SJCRH30 (cell line): ENCODE results near the gene MAB21L1. TPM values are rescaled to one million over a fixed set of nuclear protein-coding genes. Genes with fewer than 3 reads are reported as not detected.

ENCODE experiments used
- DNase-seq, 2 experiments: peaks; one replicate each; pipeline ENCODE4 v3.0.0-alpha.2; 2015 to 2020
- H3K27ac ChIP-seq: fragments of 250-450 bp; sonication (Bioruptor Pico); 2 replicates; pipeline ENCODE4 v1.5.1; 2020; ENCODE audit warnings: mild to moderate bottlenecking, moderate library complexity
- H3K27me3 ChIP-seq: fragments of 250-450 bp; sonication (Bioruptor Pico); 2 replicates; pipeline ENCODE4 v1.5.1; 2020; ENCODE audit warnings: mild to moderate bottlenecking, moderate library complexity
- H3K36me3 ChIP-seq: fragments of 250-450 bp; sonication (Bioruptor Pico); 2 replicates; pipeline ENCODE4 v1.5.1; 2020; ENCODE audit warnings: mild to moderate bottlenecking, moderate library complexity
- H3K4me1 ChIP-seq: fragments of 250-450 bp; sonication (Bioruptor Pico); 2 replicates; pipeline ENCODE4 v1.5.1; 2020; ENCODE audit warnings: mild to moderate bottlenecking, moderate library complexity
- H3K4me3 ChIP-seq: fragments of 250-450 bp; sonication (Bioruptor Pico); 2 replicates; pipeline ENCODE4 v1.5.1; 2020; ENCODE audit warnings: mild to moderate bottlenecking, moderate library complexity
- H3K9me3 ChIP-seq: fragments of 250-450 bp; sonication (Bioruptor Pico); replicated peaks from 2 replicates; pipeline ENCODE4 v1.5.1; 2020; ENCODE audit warnings: mild to moderate bottlenecking, moderate library complexity
- total RNA-seq: library from RNA; depleted of rRNA; stranded (reverse); fragments of >200 nt; shearing (Covaris generic); gene quantifications from 2 replicates; pipeline ENCODE4 v1.2.3, GENCODE V29; 2014; rRNA removed

MAB21L1 gene
- total RNA-seq, result 13.4 and 14.0 TPM in 2 replicates

DNA sequence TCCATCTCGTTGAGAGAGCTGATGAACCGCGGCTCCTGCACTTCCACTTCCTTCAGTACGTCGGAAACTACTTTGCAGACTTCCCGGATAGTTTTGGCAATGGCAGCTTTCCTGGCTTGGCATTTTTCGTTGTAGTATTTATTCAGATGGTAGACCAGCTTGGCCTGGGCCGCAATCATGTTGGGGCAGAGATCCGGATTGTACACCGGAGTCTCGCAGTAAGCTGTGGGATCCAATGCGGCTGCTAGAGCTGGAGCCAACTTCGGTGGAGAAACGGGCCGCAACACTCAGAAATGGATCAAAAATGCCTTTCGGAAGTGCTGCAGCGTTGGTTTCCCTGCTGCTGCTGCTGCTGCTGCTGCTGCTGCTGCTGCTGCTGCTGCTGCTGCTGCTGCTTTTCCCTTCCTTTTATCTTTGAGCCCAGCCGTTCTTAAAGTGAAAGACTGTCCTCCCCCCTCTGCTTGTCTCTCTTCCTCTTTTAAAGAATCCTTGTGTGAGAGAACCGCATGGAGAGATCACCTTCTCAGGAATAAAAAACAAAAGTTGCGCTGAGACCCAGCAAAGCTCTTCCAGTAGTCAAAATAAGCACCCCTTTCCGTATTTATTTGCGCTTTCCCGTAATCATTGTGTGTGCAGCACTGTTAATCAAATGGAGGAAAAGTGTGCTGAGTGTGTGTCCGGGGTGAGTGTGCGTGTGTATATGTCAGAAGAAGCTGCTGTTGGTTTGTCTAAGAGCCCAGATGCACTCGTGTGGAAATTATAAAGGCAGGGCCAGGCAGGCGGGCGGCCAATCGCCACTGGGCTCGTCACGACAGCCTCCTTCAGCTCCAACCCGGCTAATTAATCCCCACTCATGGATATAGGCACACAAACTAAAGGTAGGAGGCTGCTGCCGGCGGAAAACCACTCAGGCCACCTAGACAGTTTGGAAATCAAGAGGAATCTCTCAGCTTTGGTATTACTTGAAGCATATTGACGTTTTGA lies at the start of gene MAB21L1:
Gene MAB21L1 (minus strand): TSS at position 730 of the 984 bp plus-strand sequence. CDS start 551 bp downstream, at position 179.
- H3K4me3 ChIP-seq, result peak within 1 kb of the TSS; percentile 78
- H3K9me3 ChIP-seq, result no peaks in the 10 kb centered on the region
- peaks cover 5% of the 10 kb centered on the region for H3K4me1 ChIP-seq
- no peaks in the 10 kb centered on the region for H3K27me3 ChIP-seq
- H3K36me3 ChIP-seq, result no peaks in the 10 kb centered on the region; the same call in 1 of the 2 replicates
- peak within 1 kb of the TSS; percentile 83 for H3K27ac ChIP-seq
- DNase-seq, result peak; percentile 82 to 89

DNA sequence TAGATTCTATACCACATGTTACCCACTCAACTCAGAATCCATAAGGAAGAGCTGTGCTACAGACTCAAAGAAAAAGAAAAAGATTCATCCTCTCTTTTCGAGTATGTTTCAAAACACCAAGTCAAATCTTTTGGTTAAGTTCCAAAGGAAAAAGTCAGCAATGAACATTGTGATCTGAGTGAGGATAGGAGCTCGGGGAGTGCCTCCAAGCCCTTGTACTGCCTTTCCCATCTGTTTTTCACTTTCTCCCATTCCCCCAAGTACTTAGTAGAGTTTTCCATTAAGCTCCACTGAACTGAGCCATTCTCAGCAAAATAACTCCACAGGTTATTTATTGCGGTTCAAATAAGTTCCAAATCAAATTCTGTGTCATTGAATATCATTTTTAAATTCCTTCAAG lies 47.7 kb upstream of the MAB21L1 start:
- H3K36me3 ChIP-seq, result no peaks in the 10 kb centered on the region
- H3K9me3 ChIP-seq, result no peaks in the 10 kb centered on the region
- DNase-seq, result no peak
- no peaks in the 10 kb centered on the region for H3K27me3 ChIP-seq
- H3K4me3 ChIP-seq, result no peak overlapping the region
- no peak overlapping the region for H3K27ac ChIP-seq
- no peaks in the 10 kb centered on the region for H3K4me1 ChIP-seq

DNA sequence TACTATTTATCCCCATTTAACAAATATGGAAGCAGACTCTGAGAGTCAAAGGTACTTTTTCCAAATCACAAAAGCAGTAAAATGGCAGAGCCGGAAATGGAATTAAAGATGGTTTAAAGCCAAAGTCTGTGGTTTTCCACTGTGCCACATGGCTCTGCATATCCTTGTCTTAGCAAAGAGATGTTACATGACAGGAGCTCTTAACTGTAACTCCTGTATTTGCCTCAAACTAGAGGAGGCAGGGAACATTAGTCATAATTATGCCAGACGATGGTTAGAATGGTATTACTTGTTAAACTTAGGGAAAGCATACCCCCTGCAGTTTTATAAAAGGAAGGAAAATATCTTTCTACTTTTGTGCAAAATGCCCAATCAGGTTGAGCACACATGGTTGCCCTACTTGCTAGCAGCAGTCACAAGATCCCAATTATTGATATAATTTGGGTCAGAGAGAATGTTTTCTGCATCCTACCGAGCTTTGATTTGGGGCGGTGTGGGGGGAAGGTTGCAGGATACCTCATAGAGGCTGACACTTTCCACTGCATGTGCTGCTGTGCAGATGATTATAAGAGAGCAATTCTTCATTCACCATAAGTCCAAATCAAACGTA lies 42.0 kb upstream of the MAB21L1 start:
- Histone ChIP-seq H3K27ac (no peak overlapping the region), H3K36me3 (no peaks in the 10 kb centered on the region), H3K27me3 (no peaks in the 10 kb centered on the region), H3K4me3 (no peak overlapping the region), H3K9me3 (no peaks in the 10 kb centered on the region; the same call in 1 of the 2 replicates), H3K4me1 (no peaks in the 10 kb centered on the region)
- no peak for DNase-seq

DNA sequence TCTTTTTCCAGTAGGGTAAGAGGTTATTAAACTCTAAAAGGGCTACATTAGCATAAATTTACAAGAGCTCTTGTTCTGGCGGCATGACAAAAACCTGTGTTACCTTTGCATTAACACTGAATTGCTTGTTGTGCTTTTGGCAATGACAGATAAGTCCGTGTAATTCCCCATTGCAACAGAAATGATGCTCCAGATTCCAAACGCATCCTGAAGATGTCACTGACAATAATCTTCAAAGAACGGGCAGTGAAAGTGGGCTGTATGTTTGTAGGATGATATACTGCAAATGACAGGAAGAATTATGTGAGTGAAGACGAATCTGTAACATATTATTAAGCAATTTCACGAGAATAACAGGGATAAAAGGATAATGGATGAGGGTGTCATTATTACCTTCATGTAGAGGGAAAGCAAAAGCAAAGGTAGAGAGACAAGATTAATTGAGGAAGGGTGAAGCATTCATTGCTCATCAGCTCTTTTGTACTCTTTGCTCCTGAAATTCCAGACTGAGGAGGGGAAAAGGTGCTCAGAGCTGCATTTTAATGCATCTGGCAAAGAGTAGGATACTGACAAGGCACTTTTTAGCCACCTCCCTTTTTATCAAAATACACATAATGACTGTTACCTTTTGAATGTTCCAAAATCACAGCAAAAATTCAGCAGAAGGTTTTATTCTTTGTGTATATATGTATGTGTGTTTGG lies 38.5 kb upstream of the MAB21L1 start:
- H3K27ac ChIP-seq, result no peak overlapping the region
- no peaks in the 10 kb centered on the region; the same call in 1 of the 2 replicates for H3K9me3 ChIP-seq
- H3K27me3 ChIP-seq, result no peaks in the 10 kb centered on the region

DNA sequence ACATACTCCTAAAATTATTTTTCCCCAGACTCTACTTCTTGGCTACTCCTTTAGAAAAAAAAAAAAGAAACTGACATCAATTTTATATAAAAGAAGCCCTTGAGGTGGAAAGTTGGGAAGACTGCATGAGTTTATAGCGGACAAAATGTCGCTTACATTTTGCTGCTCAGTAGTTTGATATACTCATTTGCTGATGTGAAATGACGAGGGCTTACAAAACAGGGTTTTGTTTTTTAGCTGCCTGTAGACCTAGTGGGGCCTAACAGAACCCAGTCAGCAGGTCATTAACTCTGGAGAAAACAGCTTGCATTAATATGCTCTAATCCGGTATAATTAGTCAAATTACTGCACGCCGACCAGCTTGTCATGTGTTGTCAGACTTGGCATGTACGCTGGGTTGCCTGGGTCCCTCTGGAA lies 37.6 kb upstream of the MAB21L1 start:
- no peak overlapping the region for H3K27ac ChIP-seq
- H3K4me3 ChIP-seq, result no peak overlapping the region
- DNase-seq, result no peak
- H3K4me1 ChIP-seq, result 0 out of 2 replicates have a peak, but pooled peaks cover 4% of the 10 kb centered on the region
- no peaks in the 10 kb centered on the region for H3K36me3 ChIP-seq
- no peaks in the 10 kb centered on the region for H3K27me3 ChIP-seq
- no peaks in the 10 kb centered on the region; the same call in 1 of the 2 replicates for H3K9me3 ChIP-seq

More for the DNA sequence above, 38.5 kb upstream of the MAB21L1 start:
- H3K4me1 ChIP-seq, result 0 out of 2 replicates have a peak, but pooled peaks cover 4% of the 10 kb centered on the region
- no peak overlapping the region for H3K4me3 ChIP-seq
- H3K36me3 ChIP-seq, result no peaks in the 10 kb centered on the region
- no peak for DNase-seq

DNA sequence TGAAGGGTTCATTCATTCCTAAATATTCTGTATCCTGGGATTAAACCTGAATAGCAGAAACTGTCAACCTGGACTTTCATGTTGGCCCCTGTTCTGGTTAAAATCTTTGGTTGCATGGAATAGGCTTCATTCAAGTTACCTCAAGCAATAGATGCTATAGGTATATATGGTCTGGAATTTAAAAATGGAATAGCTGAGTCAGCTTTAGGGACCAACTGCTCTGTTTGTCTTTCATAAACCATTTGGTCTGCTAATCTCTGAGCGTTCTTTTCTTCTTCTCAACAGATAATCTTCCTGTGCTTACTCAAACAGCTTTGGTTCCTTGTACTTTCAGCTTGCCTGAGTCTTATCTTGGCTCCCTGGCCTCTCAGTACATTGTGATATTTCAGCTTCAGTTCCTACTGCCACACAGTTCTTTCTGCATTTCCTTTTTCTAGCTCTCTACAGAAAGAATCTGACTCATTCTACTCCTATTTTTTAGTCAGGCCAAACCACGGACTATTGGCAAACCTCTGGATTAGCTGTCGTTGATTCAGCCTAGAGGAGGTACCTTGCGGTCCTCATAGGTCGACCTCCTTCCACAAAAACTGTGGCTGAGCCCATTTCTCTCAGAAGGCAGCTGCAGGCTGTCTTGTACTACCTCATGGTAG lies 35.9 kb upstream of the MAB21L1 start:
- Histone ChIP-seq H3K9me3 (no peaks in the 10 kb centered on the region), H3K27ac (no peak overlapping the region), H3K4me3 (no peak overlapping the region), H3K27me3 (no peaks in the 10 kb centered on the region), H3K4me1 (0 out of 2 replicates have a peak, but pooled peaks cover 4% of the 10 kb centered on the region), H3K36me3 (no peaks in the 10 kb centered on the region)
- peak; percentile 14 to 30 for DNase-seq

DNA sequence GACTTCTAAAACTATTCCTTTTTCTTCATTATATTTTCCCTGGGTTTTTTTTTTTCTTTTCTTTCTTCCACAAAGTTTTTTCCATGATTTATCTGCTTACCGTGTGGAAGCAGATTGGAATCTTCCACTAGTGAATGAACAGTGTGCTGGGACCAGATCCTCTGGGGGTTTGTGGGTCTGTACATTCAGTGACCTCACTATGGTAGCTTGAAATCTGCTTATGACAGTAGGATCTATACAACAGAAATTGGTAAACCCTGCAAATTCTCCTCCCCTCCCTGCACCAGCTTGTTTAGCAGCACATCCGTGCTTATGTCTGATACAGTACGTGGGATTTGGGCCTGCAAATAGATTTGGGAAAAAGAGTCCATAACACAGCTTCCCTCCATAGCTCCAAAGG lies 26.0 kb upstream of the MAB21L1 start:
- H3K36me3 ChIP-seq, result no peaks in the 10 kb centered on the region
- H3K4me1 ChIP-seq, result peaks cover 5% of the 10 kb centered on the region; the same call in 1 of the 2 replicates
- H3K27ac ChIP-seq, result no peak overlapping the region
- no peak for DNase-seq
- no peaks in the 10 kb centered on the region for H3K9me3 ChIP-seq
- no peaks in the 10 kb centered on the region for H3K27me3 ChIP-seq
- H3K4me3 ChIP-seq, result no peak overlapping the region

DNA sequence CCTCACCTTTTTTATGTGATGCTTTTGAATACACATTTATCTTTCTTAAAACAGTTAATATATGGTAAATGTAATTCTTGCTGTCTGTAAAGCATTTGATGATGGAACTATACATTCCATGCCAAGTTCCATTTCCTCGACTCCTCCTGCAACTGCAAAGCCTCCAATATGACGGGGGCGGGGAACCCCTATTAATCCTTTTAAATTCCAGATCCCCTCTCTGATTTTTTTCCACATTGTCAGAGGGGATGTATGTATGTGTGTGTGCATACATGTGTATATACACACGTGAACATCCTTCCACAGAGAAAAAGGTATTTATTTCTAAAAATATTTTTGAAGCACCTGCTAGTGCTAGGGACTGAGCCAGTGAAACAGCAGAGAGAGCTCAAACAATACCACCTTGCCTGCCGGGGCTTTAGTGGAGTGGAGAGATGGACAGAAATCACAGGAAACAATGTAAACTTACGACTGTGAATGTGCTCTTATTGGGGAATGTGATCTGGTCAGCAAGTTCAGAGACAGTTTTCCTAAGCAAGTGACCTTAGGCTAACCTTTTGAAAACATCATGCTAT lies 25.3 kb upstream of the MAB21L1 start:
- no peak overlapping the region for H3K27ac ChIP-seq
- H3K9me3 ChIP-seq, result no peaks in the 10 kb centered on the region
- no peak overlapping the region for H3K4me3 ChIP-seq
- no peak for DNase-seq
- H3K27me3 ChIP-seq, result no peaks in the 10 kb centered on the region
- H3K36me3 ChIP-seq, result no peaks in the 10 kb centered on the region
- H3K4me1 ChIP-seq, result peaks cover 5% of the 10 kb centered on the region; the same call in 1 of the 2 replicates

DNA sequence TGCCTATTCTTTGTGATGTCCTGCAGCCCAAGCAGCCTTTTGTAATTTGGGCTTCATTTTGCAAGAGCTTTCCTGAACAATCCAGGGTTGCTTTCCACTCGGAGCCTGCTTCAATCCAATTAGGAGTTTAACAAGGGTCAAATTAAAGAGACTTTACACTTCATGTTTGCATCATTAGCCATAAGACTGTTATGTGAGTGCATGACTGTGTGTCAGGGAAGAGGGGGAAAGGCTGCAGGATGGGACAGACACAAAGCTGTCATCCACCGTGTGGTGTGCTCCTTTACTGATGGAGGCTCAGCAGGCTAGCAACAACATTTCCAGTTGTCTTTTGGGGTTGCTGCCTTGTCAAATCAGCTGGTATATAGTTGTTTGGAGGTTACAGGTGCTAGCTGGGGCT lies 23.7 kb upstream of the MAB21L1 start:
- Histone ChIP-seq H3K36me3 (no peaks in the 10 kb centered on the region), H3K27me3 (no peaks in the 10 kb centered on the region), H3K4me1 (peaks cover 5% of the 10 kb centered on the region; the same call in 1 of the 2 replicates), H3K27ac (no peak overlapping the region), H3K9me3 (no peaks in the 10 kb centered on the region), H3K4me3 (no peak overlapping the region)
- DNase-seq, result no peak

DNA sequence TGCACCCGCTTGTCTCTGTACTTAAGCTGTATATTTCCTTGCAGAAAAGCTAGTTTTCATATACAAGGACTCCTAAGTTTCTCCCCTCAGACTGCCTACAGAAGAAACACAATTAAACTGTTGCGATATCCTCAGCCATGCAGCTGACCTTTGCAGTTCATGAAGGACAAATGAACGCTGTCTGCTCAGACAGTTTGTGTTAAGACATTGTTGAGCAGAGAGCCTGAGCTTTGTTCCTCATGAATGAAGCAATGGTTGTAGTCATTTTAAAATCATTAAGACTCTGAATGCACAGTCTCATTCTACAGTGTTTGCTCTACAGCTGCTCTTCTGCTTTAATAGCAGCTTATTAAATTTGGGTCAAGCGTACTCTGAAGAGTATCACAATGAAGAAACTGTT lies 23.2 kb upstream of the MAB21L1 start:
- no peak for DNase-seq
- peaks cover 5% of the 10 kb centered on the region; the same call in 1 of the 2 replicates for H3K4me1 ChIP-seq
- H3K27ac ChIP-seq, result no peak overlapping the region
- H3K4me3 ChIP-seq, result no peak overlapping the region
- no peaks in the 10 kb centered on the region for H3K36me3 ChIP-seq
- H3K9me3 ChIP-seq, result no peaks in the 10 kb centered on the region
- no peaks in the 10 kb centered on the region for H3K27me3 ChIP-seq

DNA sequence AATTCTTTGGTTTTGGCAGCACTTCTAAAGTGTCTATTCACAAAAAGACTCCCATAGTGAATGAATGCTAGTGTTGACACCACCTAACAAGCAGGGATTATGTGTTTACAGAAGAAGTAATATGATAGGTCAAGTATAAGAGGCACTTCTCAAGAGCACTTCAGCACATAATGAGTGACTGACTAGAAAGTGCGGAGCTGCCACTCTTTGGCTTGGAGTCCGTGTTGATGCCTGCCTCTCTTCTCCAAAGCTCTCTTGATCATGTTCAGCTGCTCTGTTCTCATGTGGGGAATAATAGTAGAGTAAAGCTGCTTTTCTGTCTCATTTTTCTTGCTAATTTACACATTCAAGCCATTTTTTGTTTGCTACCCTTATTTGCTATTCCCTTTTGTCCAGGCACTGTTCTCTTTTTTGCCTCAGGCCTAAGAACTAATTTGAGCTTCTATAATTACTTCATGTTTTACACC lies 22.7 kb upstream of the MAB21L1 start:
- Histone ChIP-seq H3K4me3 (no peak overlapping the region), H3K9me3 (no peaks in the 10 kb centered on the region), H3K27me3 (no peaks in the 10 kb centered on the region), H3K4me1 (peaks cover 5% of the 10 kb centered on the region; the same call in 1 of the 2 replicates), H3K36me3 (no peaks in the 10 kb centered on the region), H3K27ac (no peak overlapping the region)
- peak in 1 of 2 experiments; percentile 36 for DNase-seq

DNA sequence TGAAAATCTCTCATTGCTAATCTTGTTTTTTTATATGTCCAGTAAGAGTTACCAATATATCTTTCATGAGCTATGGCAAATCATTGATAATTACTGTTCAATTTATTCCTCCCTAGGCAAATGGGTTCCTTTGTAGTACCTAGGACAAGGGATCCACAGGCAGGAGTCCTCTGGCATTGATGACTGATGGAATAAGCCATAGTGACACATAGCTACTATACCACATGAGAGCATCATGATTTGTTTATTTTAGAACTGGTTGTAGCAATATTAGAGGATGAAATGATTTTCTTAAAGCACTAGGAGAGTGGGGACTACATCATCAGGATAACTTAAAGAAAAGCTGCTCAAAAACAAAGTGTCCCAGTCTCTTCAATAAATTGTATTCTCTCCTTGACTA lies 21.7 kb upstream of the MAB21L1 start:
- Histone ChIP-seq H3K9me3 (no peaks in the 10 kb centered on the region), H3K4me1 (peaks cover 5% of the 10 kb centered on the region; the same call in 1 of the 2 replicates), H3K4me3 (no peak overlapping the region), H3K27me3 (no peaks in the 10 kb centered on the region), H3K27ac (no peak overlapping the region), H3K36me3 (no peaks in the 10 kb centered on the region)
- no peak for DNase-seq

DNA sequence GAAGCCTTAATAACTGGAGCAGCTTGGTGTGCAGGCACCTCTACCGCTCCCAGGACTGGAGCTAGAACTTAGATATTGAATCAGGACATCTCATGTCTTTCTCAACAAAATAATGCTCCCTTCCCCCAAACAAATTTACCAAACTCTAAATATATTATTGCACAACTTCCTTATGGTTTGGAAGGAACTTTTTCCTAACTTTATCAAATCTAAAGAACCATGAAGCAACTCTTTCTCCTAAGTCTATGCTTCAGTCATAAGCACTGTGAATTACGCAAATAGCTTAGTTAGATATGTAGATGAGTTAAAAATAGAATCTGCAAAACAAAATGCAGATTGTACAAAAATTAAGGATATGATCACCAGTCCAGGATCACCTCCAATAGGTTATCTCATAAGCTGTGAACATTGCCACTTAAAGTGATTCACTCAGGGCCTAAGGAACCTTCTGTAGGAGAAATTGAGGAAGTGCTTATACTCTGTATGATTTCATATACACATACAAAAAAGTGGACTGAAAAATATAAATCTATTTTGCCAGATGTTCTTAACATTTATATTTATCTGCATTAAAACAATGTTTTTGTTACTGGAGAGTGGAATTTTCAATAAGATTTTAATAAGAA lies 20.4 kb upstream of the MAB21L1 start:
- H3K36me3 ChIP-seq, result no peaks in the 10 kb centered on the region
- no peak for DNase-seq
- no peaks in the 10 kb centered on the region for H3K9me3 ChIP-seq
- peaks cover 5% of the 10 kb centered on the region; the same call in 1 of the 2 replicates for H3K4me1 ChIP-seq
- H3K27me3 ChIP-seq, result no peaks in the 10 kb centered on the region
- H3K27ac ChIP-seq, result no peak overlapping the region
- H3K4me3 ChIP-seq, result no peak overlapping the region
